ENCODE results near the gene HPS3.

Gene HPS3

DNA sequence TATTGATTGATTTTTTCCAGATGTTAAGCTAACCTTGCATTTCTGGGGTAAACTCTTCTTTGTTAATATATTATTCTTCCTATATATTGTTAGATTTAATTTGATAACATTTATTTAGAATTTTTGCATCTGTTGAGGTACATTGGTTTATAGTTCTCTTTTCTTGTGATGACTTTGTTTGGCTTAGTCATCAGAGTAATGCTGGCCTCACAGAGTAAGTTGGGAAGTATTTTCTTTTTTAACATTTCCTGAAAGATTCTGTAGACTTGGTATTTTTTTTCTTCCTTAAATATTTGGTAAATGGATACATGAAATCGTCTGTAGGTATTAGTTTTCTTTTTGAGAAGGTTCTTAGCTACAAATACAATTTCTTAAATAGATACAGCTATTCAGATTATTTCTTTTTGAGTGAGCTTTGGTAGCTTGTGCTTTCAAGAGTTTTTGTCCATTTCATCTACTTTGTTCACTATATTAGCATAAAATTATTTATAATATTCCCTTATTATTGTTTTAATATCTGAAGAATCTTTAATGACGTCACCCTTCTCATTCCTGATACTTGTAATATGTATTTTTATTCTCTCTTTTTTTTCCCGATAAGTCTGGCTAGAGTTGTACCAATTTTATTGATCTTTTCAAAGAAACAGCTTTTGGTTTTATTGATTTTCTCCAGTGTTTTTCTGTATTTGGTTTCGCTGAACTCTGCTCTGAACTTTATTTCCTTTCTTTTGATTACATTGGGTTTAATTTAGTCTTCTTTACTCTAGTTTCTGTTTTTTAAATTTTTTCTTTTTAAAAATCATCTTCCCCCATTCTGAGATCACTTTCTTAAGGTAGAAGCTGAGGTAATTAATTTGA, 6.5 kb upstream of the HPS3 start:
- DNase-seq (ENCODE audit: low read depth in 2 of 2), result no peak

DNA sequence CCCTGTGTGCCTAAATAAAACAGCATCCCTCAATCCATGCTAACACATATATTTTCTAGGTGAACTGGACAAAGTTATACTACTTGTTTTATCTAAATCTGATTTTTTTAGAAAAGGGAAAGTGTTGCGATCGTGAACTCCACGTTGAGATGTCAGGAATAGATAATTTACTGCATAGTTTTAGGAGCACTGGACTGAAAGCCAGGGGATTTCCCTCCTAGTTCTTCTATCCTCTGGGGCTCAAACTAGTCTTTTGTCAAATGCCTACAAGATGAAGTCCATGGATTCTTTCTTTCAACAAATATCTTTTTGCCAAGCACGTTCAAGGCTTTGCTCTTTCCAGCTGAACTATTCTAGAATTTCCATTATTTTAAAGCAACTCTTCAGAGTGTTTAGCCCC, 617 bp upstream of the HPS3 start:
- DNase-seq (ENCODE audit: low read depth in 2 of 2), result no peak

DNA sequence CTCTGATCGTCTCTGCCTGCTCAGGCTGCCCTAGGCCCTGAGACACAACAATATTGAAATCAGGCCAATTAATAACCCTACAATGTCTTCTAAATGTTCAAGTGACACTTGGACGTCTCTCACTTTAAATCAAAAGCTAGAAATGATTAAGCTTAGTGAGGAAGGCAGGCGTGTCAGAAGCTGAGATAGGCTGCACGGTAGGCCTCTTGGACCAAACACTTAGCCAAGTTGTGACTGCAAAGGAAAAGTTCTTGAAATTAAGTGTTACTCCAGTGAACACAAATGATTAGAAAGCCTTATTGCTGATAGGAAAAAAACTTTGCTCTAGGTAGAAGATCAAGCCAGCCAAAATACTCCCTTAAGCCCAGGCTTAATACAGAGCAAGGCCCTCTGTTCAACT, 2.2 kb downstream of the HPS3 start:
- DNase-seq (ENCODE audit: low read depth in 2 of 2), result no peak

DNA sequence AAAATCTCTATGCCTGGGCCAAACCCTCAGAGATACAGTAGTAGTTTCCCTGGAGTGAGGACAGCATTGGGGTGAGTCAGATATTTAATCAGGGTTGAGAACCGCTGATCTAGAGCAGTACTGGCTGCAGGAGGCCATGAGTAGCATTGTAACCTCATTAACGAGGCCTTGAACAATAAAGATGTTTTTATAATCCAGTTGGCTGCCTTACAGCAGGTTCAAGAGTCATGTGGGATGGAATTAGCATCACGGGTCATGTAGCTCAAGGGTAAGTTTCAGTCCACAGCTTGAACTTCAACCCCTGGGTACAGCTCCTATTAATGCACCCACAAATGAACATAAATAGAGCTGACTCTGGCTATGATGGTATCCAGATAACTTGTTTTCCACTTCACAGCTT, 5.1 kb downstream of the HPS3 start:
- DNase-seq (ENCODE audit: low read depth in 2 of 2), result no peak

DNA sequence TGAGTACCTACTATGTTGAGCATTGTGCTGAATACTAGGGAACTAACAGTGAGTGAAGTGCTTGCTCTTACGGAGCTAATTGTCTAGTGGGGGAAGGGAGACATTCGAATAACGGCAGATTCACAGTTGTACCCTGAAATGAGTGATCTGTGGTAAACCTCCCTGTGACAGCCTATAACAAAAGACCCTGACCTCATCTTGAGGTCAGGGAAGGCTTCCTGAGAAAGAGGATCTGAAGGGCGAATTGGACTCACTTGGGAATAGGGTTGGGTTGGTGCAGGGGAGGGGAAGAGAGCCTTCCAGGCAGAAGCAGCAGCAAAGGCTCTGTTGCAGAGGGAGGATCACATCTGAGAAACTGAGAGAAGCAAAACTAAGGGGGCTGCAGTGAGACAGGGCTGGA, 13.2 kb downstream of the HPS3 start:
- no peak for DNase-seq (ENCODE audit: low read depth in 2 of 2)

DNA sequence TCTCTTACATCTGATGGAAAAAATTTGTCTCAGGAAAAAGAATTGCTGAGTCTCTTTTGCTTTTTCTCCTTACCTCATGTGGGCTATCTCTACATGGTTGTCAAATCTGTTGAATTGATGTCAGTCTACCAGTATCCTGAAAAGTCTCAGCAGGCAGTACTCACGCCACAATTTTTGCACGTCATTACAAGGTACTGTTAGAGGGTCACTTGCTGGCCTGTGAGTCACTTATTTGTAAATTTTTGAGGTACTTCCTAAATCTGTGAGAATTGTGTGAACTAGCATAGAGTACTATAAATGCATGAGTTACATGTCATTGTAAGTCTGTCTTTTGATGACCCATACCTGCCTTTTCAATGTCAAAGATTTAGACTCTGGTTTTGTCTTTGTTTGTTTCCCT, 15.9 kb downstream of the HPS3 start:
- no peak for DNase-seq (ENCODE audit: low read depth in 2 of 2)

DNA sequence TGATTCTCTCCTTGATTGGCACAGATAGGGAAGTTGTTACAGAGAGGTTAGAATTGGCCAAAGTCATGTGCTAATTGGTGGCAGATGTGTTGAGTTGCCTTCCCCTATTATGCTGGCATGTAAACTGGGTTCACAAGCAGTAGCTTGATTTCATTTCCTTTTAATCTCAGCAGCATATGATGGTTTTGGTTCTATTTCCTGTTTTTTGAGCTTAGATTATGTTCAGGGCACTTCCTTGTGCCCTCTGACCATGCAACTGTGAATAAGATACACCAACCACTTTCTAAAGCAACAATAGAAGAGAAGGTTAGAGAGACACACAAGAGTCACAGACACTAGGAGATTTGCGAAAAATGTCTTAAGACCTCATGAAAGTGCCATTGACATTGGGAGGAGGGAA, 16.5 kb downstream of the HPS3 start:
- DNase-seq (ENCODE audit: low read depth in 2 of 2), result no peak

DNA sequence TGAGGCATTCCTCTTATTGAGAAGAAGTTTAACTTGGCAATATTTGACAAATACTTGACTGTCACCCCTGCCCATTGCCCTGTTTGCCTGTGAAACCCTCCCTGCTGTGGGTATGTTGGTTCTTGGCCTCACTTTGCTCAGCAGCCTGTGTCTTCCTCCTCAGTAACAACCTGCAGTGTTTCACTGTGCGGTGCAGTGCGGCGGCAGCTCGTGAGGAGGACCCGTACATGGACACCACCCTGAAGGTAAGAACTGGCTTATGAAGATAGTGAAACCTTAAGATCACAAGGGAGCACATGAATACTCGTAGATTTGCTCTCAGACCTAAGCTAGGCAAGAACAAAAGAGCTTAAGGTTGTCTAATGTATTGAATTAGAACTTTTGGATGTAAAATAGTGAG, 21.0 kb downstream of the HPS3 start:
- no peak for DNase-seq (ENCODE audit: low read depth in 2 of 2)

DNA sequence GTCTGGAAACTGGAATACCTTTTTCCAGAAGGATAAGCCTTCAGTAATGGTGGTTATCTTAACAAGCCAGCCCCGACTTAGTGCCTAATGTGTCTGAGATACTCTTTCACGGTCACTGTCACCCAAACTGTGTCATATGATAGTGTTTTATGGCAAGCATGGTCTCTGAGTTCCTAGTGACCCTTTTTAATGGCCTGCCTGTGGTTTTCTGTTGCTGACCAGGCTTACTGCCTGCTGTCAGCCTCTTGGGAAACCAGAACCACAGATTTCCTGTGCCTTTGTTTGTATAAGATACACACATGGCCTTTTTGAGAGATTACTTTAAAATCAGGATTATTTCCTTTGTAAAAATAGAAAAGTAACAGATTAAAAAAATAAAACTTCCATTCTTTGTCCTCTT, 22.4 kb downstream of the HPS3 start:
- DNase-seq (ENCODE audit: low read depth in 2 of 2), result no peak

DNA sequence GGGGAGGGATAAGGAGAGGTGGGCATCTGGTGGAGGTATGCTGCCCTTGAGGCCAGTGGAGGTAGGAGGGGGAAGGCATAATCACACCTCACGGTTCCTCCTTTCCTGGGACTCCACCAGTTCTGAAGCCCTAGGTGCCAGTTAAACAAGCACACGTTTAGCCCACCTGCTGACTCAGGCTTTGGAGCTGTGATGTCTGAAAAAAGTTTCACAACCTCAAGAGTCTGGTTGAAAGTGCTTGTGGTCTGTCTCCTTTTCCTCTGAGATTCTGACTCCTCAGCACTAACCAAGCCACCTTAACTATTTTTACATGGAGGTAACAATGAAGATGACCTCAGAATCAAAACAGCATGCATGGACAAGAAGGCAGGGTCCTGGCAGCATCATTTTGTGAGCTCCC, 23.0 kb downstream of the HPS3 start:
- DNase-seq (ENCODE audit: low read depth in 2 of 2), result no peak

DNA sequence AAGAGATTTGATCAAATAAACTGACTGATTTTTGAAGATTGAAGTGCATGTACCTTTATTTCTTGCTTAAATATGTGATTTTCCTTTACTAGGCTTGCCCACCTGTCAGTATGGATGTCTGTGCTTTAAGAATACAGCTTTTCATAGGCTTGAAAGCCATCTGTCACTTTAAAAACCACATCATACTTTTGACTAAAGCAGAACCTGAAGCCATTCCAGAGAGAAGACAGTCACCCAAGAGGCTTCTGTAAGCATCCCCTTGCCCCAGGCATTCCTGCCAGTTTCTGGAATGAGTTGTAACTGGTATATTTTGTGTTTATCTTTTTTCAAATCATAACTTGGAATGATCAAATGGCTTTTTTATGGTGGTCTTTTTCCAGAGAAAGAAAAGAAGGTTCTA, 24.0 kb downstream of the HPS3 start:
- no peak for DNase-seq (ENCODE audit: low read depth in 2 of 2)

DNA sequence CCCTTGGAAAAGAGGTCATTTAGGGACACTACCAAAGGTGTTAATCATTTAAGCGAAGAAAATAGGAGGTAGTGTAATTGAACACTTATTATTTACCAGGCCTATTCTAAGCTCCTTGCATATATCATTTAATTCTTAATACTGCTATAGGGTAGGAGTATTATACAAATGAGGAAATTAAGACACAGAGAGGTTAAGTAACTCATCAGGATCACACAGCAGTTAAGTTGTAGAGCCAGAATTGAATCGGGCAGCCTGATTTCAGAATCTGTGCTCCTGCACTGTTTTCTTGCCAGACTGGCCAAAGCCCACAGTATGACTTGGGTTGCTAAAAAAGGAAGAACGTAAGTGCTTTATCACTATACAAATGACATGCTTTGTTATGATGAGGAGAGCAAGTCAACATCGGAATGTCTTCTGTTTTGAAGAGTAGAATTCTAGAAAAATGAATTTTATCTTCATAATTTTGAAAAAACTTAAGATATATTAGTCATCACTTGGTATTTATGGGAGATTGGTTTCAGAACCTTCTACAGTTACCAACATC, 31.4 kb downstream of the HPS3 start:
- DNase-seq (ENCODE audit: low read depth in 2 of 2), result no peak

DNA sequence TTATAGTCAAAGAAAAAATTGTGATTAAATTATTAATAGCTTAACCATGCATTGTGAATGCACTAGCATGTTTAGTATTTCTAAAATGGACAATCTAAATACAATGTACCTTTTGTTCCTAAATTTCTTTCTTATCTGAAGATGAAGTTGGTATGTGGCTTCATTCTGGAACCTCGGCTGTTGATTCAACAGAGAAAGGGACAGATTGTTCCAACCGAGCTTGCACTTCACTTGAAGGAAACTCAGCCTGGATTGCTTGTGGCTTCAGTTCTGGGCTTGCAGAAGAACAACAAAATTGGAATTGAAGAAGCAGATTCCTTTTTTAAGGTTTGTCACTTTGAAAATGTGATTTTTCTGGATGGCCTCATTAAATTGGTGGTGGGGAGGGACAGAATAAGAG, 32.6 kb downstream of the HPS3 start:
- DNase-seq (ENCODE audit: low read depth in 2 of 2), result no peak

DNA sequence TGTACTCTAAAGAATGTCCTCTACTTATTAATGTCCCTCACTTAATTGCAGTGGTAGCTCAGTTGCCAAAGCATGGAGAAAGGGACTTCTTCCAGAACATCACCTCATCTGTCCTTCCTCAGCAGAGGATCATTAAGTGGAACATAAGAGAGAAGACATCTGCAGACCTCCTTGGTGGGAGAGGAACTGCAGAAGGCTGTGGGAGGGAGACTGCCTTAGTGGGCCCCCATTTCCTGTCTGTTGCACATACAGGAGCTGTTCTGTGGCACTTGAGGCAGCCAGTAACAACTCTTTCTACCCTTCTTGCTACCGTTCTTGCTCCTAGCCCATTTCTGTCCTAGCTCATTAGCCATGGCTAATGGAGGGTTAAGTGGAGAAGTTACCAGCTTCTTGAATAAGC, 33.6 kb downstream of the HPS3 start:
- no peak for DNase-seq (ENCODE audit: low read depth in 2 of 2)

DNA sequence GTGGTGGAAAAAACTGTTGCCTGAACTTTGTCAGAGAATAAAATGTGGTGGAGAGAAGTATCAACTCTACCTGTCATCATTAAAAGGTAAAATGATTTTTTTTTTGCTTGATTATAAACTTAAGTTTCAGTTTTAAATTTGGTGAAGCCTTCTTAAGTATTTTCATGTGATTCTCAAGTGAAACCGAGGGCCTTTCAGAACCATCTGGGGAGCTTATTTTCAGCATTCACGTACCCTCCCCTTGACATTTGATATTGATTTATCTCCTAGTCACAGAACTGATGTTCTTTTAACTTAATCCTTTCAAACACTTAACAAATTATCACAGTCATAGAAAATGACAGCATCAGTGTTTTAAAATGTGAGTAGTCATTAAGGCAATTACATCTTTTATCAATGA, 38.5 kb downstream of the HPS3 start:
- DNase-seq (ENCODE audit: low read depth in 2 of 2), result no peak

DNA sequence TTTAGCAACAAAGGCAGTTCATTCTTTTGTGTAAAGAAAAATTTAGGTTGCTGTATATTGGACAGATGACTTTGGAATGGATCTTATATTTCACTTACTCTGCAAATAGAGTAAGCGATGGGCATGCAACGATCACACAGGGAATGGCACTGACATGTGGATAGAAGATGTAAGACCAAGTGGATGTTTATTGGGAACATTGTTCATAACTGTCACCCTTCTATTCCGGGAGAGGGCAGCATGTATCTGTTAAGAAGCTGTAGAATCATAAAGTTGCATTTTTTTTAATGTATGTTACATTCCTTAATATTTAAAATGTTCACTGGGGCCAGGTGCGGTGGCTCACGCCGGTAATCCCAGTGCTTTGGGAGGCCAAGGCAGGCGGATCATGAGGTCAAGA, 41.2 kb downstream of the HPS3 start:
- no peak for DNase-seq (ENCODE audit: low read depth in 2 of 2)

DNA sequence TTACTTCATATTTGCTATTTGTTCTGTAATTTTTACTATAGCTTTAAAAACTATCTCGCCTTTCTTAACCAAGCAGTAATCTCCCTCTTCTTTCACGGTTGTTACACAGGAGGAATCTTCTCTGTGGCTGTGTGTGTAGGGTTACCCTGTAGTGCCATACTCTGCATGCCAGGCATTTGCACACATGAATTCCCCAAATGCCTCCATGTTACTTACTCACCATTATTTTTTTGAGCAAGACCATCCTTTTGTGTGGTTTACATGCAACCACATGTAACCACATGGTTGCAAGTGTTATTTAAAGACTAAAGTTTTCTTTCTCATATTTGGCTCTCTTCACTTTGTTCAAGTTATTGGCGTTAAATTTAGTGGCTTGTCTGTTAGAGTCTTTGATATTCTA, 45.5 kb downstream of the HPS3 start:
- no peak for DNase-seq (ENCODE audit: low read depth in 2 of 2)

DNA sequence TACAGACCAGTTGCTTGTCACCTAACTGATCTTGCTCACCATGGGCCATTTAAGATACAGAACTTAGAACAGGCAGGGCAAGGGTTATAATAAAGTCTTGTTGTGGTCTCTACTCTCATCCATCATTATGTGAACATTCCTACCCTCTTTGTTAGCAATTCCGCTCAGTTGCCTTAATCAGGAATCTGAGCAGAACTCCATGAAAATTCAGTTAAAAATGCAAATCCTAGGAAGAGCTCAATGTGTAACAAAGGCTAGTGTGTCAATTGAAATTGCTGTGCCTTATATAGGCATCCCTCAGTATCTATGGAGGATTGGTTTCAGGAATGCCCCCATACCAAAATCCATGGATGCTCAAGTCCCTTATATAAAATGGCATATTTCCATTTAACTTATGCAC, 47.7 kb downstream of the HPS3 start:
- no peak for DNase-seq (ENCODE audit: low read depth in 2 of 2)

DNA sequence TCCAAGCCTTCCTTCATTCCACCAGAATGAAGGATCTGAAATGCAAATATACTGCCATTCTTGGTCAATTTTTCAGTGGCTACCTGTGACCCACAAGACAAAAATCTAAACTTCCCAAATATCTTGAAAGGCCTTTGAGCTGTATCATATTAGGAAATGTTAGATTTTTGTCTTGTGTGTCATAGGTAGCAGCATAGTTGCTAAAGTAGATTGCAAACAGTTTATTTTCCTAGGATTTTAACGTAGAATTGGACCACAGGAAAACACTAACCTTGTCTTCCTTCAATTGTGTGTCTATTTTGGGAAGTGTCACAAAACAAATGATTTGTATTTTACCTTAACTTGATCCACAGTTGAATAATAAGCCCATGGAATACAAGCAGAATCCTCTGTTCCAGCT, 49.8 kb downstream of the HPS3 start:
- DNase-seq (ENCODE audit: low read depth in 2 of 2), result no peak

DNA sequence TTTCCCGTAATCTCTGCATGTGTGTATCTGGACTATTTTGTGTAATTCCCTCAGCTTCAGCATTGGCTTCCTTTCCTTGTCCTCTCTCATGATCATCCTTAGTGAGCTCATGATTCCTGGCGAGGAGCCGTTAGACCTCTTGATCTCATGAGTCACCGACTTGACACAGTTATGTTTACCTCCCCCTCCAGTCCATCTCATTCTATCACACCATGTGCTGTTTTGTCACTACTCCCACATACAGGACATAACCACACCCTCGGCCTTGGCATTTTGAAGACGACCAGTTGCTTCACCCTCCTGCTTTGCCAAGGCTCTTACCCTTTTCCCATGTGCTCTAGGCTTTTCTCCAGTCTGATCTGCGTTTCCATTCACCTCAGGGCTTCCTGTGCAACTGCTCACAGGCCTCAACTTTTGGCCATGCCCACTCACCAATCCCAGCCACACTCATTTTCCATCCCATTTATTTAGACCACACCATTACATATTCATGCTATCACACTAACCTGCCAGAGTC, 50.7 kb downstream of the HPS3 start:
- DNase-seq (ENCODE audit: low read depth in 2 of 2), result no peak

DNA sequence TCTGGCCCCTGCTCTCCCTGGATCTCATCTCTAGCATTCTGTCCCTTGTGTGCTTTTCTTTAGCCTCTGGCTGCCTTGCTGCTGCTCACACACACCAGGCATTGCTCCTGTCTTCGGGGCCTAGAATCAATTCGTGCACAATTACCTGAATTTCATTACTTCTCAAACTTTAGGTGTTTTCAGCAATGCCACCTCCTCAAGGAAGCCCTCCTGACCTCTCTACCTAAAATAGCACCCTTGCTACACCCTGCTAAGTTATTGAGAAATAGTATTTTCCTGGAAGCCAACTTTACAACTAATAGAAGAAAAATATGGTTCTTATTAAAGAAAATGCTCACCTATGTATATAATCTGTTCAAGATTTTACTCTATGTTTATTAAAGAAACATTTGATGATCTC, 51.7 kb downstream of the HPS3 start:
- no peak for DNase-seq (ENCODE audit: low read depth in 2 of 2)

DNA sequence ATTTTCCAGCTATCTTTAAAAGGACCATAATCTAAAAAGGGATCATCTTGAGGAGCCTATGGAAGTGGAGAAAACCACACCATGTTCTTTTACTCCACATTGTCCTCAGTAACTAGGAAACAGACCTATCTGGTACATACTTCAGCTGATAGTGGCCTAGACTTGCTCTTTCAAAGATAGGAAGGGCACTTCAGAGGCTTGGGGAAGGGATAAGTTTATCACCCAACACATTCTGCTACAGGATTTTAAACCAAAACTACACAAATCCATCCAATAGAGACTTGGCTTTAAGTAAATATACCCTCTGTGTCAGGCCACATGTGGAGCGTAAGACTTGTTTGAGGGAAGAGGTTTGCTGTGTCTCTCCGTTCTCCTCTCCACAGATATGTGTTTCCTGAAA, 56.8 kb downstream of the HPS3 start:
- no peak for DNase-seq (ENCODE audit: low read depth in 2 of 2)

DNA sequence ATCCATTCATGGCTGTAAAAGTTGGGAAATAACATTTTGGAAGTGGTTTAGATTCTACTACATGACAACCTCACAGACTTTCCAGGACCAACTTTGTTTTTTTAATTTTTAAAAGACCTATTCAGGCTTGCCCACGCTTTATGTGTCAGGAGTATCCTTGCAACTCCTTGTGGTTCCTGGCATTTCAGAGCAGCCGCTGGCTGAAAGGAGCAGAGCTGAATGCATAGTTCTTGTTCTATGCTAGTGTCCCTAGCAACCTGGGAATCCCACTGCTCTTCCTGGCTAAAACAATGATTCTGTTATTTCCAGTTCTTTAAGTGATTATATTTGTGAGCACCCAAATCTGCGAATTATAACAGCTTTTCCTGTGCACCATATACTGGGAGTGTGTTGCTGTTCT, 57.3 kb downstream of the HPS3 start:
- no peak for DNase-seq (ENCODE audit: low read depth in 2 of 2)

DNA sequence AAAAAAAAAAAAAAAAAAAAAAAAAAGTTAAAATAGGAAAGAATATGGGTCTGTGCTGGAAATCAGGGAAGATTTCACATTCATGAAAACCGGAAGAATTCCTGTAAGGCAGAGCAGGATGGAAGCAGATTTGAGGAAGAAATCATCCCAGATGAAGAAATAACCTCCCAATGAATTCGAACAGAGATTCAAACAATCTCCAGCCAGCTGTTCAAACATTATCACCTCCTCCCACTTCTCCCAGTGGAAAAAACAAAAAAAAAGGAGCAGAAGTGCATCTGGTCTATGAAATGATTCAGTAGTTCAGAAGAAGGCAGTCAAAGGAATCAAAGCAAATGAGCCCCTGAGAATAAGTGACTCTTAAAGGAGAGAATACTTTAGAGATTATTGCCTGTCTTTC, 59.1 kb downstream of the HPS3 start:
- DNase-seq (ENCODE audit: low read depth in 2 of 2), result no peak
